NCI-H1417 (cell line): ENCODE results near the gene CPLANE2.
"Not testable (repeated sequence)": the region's sequence is repeated elsewhere in the genome, so short reads cannot be mapped to it uniquely, and the experiment has no call there.

Experiments
- DNase-seq, 3 experiments: peaks; one replicate each; lab custom pipeline; 2025; lab: John Stamatoyannopoulos, UW

Gene CPLANE2

DNA sequence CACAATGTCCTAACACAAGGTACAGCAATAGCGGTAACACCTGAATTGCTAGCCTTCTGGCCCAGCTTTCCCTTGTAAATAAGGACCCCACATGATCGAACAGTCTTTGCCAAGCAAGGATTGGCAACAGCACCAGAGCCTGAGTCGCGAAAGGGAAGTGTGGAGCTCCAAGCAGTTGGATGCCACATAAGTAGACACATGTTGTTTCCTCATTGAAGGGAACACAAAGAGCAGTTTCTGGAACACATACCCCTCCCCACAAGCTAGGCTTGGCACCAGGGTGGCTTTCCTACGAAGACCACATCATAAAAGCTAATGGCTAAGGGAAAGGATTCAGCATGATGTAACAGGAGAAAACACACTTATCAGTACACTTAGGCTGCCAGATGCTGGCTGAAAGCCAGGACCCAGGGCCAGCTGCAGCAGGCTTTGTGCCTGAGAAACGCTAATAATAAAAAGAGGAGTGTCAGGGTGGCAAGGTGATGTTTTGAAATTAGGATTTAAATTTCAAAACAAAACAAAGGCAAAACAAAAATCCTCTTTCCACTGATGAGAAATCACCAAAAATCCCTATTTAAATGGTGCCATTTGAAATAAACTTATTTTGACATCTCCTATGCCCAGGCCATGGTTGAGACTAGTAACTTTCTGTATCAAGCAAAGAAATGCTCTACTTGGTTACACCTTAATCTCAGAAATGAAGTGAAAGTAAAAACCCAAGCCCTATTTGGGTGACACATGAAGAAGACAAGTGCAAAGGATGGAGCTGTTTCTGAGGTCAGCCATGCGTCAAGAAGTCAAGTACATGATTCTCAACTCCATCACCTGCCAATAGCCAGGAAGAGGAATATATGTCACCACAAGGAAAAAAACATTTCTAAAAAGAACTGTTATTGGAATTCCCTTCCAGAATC lies 11.9 kb upstream of the CPLANE2 start:
- peak; percentile 89 to 98 (median 94) for DNase-seq

DNA sequence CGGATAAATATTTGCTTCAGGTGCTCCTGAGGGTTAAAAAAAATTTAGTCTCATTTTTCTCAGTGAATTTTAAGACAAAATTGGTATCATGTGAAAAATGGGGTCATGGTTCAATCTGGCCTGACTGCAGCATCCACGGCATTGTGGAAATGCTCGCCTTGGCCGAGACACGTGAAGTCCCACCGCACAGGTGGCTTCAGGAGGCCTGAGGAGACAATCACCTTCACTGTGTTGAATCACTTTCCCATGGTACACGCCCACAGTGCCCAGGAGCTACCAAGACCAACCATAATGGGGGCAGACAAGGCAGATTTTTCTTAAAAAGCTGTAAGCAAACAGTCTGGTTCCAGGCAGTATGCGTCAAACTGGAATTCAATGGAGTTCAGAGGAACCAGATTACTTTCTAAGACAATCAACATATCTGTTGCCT lies 11.0 kb upstream of the CPLANE2 start:
- peak in 1 of 3 experiments; percentile 53 for DNase-seq

DNA sequence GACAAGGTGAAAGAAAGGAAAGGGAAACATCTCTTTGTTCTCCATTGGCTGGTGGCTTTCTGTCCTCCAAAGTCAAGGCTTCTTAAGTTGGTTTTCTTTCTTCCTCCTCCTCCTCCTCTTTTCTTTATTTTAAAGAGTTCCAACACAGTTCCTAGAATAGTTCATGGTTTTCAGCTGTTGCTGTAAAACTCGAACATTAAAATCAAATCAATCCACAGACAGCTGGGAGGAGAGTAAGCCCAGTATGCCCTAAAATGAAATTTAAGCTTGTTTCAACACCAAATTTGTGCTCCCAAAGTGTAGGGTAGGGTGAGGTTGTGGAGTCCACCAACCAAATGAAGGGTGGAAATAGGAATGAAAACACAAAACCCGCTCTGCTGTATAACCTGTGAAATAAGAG lies 10.5 kb upstream of the CPLANE2 start:
- DNase-seq, result no peak

DNA sequence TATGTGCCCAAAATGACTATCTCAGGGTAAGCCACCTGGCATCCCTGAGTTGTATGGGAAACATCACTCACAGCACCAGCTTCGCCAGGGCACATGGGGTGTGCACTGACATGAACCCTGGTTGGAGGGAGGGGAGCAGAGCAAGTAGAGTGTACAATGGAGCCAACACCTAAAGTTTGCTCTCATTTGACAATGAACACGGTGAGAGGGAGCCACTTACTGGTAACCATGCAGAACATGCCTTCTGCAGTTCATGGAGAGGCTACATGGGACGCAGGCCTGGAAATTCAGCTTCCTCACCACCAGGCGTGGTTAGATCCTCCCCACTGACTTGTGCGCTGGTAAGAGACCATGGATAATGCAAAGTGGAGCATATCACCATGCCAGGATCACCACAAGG lies 10.0 kb upstream of the CPLANE2 start:
- DNase-seq, result no peak

DNA sequence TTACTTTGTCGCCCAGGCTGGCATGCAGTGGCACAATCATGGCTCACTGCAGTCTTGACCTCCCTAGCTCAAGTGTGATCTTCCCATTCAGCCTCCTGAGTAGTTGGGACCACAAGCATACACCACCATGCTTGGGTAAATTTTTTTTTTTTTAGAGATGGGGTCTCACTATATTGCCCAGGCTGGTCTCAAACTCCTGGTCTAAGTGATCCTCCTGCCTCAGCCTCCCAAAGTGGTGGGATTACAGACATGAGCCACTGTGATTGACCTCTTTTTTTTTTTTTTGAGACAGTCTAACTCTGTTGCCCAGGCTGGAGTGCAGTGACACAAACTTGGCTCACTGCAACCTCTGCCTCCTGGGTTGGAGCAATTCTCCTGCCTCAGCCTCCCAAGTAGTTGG lies 9.3 kb upstream of the CPLANE2 start:
- not testable (repeated sequence) for DNase-seq

DNA sequence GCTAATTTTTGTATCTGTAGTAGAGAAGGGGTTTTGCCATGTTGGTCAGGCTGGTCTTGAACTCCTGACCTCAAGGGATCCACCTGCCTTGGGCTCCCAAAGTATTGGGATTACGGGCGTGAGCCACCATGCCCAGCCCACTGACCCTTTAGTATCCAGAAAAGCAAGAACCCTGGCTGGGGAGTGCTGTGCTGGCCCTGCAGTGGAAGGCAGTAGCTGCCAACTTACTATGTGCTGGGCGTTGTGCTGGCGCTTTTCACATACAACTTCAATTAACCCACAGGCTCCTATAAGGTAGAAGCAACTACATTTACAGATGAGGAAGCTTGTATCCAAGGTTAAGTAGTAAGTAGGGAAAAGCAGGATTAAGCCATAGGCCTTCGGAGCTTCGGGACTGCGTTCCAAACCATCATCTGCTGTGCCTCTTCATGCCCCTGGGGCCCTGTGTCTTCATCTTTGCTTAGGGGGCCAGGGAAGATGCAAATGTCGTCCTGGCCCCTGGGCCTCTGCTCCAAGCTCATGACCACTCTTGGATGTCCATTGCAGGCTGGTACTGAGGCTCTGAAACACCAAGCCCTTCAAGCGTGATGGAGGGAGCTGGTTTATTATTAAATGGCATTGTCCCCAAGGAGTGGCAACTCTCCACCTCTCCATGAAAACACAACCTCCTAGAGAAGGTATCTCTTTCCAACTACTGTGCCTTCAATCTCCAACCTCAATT lies 8.7 kb upstream of the CPLANE2 start:
- no peak for DNase-seq

DNA sequence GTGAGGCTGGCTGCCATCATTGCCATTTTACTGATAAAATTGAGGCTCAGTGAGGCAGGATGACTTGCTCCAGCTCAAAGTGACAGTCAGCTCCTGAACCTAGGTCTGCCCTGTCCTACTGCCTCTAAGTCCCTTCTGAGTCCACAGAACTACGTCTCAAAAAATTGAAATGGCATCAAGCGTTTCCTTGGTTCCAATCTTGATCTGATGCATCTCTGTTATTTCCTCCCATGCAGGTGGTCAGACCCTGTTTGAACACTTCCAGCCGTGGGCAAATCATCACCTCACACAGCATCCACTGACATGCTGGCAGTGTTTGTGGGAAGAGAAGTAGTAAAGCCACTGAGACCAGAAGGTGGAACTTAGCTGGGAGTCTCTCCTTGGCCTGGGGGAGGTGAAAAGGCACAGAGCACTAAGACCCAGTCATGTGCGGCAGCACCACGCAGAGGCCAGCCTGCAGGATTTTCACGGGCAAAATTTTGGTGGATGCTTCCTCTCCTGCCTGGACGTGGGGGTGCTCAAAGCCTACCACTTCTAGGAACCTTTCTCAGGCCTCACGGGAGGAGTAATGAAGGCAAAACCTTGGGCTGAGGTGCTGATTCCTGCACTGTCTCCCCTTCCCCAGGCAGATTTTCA lies 7.8 kb upstream of the CPLANE2 start:
- DNase-seq, result no peak

DNA sequence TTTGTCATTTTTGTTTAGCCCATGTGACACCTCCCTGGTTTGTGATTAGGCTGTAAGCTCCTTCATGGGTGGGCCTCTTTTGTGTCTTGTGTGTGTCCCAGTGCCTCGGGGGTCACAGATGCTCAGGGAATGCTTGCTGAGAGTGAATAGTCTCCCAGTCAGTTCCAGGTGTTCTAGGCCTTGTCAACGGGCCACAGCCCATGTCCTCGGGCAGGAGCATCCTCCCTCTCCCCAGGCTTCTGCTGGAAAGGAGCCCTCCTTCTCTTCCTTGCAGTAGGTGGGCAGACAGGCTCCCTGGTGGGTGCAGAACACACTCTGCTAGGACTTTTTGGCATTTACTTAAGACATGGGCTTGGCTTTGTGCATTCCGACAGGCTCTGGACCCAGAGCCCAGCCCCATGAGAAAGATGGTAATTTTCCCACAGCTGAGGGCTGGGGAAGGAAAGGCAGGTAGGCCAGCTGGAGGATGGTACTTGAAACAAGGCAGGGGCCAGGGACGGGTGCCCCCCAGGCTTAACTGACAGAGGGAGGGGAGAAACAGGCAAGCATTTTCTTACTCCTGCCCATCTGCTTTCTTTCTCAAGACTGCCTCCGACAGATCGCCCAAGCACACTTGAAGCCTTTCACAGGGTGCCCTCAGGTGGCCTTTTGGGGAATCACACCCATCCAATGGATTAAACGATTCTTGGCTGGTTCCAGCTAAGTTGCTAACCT lies 7.1 kb upstream of the CPLANE2 start:
- peak; percentile 67 to 90 (median 77) for DNase-seq

DNA sequence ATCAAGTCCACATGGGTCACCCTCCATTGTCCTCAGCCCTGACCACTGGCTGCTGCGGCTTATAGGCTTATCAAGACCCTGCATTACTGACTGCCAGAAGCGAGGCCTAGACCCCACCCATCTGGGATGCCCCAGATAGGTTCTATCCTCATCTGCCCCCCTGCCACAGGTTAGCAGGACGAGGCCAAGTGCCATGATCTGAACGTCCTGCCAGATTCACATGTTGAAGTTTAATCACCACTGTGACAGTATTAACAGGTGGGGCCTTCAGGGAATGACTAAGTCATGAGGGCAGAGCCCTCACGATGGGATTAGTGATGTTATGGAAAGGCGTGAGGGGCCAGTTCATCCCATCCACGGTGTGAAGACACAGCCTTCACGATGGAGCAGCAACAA lies 6.2 kb upstream of the CPLANE2 start:
- no peak for DNase-seq

DNA sequence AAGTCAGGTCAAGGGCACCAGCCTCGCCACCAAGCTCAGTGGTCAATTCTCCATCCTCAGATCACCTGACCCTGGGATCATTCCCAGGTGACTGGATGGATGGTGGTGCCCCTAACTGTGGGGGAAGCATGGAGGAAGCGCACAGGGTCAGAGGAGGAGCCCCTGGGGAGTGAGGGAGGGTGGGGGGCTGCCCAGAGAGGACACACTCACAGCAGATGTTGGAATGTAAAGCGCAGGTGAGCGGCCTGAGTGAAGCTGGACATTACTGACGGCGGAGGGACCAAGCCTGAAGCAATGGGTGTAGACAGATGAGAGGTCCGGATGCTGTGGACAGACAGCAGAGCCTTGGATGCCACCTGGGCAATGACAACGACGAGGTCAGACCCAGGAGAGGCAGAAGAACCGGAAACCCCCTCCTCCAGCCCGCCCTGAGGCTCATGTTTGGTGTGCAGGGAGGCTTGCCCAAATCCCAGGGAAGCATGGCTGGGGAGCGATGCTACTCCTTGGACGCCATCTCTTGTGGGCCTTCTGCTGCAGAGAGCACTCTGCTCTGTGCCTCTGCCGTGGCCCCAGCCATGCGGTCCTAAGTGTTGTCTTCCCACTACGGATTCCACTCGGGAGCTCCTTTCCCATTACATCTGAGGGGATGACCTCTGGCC lies 5.7 kb upstream of the CPLANE2 start:
- no peak for DNase-seq

DNA sequence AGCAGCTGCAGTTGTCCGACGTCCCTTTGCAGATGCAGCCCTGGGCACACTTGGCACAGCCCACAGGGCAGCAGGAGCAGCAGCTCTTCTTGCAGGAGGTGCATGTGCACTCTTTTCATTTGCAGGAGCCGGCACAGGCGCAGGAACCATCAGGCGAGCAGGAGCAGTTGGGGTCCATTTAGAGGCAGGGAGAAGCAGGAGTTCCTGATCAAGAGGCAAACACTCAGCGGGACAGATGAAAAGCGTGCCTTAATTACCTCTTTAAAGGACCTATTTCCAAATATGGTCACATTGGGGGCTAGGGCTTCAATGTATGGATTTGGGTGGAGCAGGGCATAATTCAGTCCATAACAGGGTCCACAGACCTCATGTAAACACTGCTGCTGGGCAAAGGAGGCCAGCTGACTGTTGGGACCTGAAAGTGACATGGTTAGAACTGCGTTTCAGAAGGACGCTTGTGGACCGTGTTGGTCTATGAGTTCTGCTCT lies 4.3 kb upstream of the CPLANE2 start:
- DNase-seq, result peak in 2 of 3 experiments; percentile 34 to 77

DNA sequence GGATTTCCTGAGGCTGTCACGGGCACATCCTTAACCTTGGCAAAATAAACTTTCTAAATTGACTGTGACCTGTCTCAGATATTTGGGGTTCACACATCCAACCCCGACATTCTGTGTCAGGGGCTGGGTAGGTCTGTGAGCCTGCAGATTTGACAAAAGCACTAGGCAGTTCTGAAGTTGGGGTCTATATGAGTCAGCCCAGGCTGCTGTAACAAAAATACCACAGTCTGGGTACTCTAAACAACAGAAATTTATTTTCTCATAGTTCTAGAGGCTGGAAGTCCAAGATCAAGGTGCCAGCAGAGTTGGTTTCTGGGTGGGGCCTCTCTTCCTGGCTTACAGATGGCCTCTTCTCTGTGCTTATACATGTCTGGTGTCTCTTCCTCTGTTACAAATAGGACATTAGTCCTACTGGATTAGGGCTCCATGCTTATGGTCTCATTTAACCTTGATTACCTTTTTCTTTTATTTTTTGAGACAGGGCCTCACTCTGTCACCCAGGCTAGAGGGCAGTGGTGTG lies 3.0 kb upstream of the CPLANE2 start:
- DNase-seq, result no peak

DNA sequence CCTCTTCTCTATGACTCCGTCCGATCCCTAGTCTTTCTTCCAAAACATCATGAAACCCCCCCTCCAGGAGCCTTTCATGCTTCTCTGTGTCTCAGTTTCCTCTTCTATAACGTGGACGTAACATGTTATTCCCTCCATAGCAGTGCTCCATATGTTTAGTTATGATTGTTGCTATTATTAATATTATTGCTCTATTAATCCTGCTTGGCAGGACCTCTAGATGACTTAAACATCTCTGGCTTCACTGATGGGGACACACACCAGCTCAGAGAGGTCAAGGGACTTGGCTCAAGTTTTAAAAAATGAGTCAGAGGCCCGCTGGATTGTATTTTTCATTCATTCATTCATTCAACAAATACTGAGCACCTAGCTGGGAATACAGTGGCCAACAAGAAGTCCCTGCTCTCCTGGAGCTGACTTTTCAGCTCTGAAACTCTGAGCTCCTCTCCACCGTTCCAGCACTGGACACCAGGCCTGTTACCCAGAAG lies 404 bp upstream of the CPLANE2 start:
- DNase-seq, result no peak

DNA sequence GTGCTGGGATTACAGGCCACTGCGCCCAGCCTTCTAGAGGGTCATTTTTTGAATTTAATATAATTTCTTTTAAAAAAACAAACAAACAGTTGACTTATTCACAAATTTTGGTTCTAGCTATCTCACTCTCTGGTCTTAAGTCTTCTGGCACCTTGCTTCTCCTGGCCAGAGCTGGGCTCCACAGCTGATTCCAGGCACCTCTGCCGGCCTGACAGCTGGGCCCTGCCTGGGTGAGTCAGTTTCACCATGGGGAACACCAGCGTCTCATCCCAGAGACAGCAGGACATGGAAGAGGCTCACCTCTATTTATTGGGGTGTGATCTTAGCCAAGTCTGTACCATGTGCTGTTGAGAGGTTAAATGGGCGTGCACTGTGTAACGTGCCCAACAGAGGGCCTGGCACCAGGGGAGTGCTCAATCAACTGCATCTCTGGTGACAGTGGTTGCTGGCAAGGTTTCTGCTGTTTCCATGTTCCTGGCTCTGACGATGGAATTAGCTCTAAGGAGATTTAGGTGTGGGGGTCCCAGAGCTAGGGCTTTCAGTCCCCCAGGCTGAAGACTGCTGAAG lies 956 bp downstream of the CPLANE2 start:
- peak in 2 of 3 experiments; percentile 81 to 89 for DNase-seq

DNA sequence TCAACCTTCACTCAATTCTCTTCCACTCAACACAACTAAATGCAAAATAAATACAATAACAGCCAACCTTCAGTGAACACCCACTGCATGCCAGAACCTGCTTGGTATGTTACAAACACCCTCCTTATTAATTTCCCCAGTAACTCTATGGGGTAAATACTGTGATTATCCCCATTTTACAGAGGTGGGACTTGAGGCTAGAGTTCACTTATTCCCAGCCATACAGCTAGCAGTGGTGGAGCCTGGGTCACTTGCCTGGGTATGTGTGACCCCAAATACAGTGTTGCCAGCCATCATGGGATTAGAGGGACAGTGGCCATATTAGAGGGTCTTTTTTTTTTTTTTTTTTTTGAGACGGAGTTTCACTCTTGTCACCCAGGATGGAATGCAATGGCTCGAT lies 1.6 kb downstream of the CPLANE2 start:
- DNase-seq, result no peak

DNA sequence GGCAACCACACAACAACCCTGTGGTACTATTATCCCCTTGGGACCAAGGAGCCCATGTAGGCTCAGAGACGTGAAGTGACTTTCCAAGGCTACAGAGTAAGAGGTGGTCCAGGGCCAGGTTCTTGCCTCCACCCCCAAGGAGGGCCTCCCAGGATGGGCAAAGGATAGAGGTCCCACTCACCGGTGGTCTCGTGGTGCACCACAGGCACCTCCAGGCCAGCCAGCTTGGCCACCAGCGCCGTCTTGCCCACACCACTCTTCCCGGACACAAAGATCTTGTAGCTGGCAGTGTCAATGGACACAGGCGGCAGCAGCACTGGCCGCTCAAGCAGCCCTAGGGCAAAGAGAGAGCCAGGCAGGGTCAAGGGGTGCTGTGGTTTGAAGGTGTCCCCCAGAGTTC lies 3.6 kb downstream of the CPLANE2 start:
- no peak for DNase-seq

DNA sequence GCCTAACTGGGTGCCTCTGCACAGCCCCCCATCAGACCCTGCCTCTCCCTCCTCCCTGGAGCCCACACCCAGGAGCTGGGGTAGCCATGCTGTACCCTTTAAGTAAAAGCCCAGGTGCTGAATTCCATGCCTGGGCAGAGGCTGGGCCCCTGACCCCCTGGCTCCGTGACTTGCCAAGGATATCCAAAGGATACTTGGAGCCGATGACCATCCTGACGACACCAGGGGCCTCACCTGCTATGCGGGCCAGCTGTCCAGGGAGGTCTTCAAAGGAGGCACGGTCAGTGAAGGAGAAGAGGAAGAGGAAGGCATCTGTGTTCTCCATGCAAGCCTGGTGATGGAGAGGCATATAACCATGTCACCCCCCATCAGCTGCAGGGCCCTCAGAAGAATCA lies 4.7 kb downstream of the CPLANE2 start:
- no peak for DNase-seq

DNA sequence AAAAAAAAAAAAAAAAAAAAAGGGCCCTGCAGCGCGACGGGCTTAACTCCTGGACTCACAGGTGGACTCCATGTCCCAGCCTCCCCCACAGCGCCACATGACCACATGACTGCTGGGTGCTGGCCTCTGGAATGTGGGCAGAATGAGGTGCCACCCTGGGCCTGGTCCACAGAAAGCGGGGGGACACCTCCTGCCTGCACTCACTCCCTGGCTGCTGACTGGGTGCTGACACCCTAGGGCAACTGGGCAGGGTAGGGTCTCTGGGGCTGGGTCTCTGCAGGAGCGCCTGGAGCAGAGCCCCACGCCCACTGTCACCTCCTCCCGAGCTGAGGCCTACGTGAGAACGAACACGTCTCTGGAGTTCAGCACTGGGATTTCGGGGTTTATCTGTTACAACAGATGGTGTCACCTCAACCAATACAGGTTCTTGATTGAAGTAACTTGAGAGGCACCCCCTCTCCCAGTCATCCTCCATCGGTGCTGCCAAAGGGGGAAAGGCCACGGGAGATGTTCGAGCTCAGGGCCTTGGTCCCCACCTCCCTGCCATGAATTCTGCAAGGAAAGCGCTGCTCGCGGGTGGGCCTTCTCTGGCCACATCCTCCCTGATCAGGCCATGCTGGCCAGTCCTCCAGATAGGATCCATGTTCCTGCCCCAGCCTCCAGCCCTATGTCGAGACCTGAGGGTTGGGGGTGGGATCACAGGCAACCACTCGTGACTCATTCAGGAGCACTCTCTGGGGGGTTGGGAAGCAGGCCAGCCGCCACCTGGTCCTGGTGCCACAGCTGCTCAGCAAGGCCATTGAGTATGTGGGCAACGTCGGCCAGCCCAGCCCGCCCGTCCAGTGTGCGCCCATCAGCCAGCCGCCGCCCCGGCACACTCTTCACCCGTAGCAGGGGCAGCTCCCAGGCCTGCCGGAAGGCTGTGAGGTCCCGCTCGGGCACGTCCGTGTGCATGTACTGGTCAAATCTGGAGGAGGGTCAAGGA lies 5.4 kb downstream of the CPLANE2 start:
- no peak for DNase-seq

DNA sequence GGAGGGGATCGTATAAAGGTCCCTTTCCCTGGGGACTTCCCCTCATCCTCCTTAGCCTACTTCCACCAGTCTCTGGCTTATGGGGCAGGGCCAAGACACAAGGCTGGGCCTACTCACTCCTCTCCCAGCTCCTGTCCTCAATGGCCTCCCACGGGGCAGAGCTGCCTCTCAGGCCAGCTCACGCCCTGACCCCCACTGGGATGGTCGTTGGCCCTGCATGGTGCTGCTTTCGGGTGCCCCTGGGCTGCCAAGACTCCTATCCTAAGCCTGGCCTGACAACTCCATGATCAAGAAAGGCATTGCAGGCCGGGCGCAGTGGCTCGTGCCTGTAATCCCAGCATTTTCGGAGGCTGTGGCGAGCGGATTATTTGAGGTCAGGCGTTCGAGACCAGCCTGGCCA lies 6.2 kb downstream of the CPLANE2 start:
- DNase-seq, result no peak
